HK-2 (cell line): ENCODE measurements around the gene ARSB.
"Not testable (repeated sequence)": the region's sequence is repeated elsewhere in the genome, so short reads cannot be mapped to it uniquely, and the experiment has no call there.

ENCODE experiments used
- DNase-seq: peaks from one replicate; pipeline ENCODE4 v3.0.0-alpha.2; 2018; ENCODE audit not compliant: unreplicated experiment

Gene ARSB

GRCh38 chr5:78953092-78953800 is 31.9 kb downstream of the ARSB start:
- DNase-seq: no peak

- DNase-seq: no peak
These were observed 54.4 kb downstream of the ARSB start for GRCh38 chr5:78930721-78931120.

GRCh38 chr5:78929833-78930232 is 55.3 kb downstream of the ARSB start:
- no peak for DNase-seq

GRCh38 chr5:78927657-78928282 is 57.3 kb downstream of the ARSB start:
- DNase-seq: no peak

GRCh38 chr5:78926252-78926651 is 58.9 kb downstream of the ARSB start:
- no peak for DNase-seq

GRCh38 chr5:78925129-78925876 is 59.8 kb downstream of the ARSB start:
- no peak for DNase-seq

GRCh38 chr5:78923622-78923970 is 61.5 kb downstream of the ARSB start:
- DNase-seq: no peak

GRCh38 chr5:78922879-78923621 is 62.1 kb downstream of the ARSB start:
- DNase-seq: no peak

GRCh38 chr5:78920604-78921003 is 64.5 kb downstream of the ARSB start:
- no peak for DNase-seq

- no peak for DNase-seq
These were observed 65.3 kb downstream of the ARSB start for GRCh38 chr5:78919796-78920195.

GRCh38 chr5:78916044-78916443 is 69.1 kb downstream of the ARSB start:
- no peak for DNase-seq

- no peak for DNase-seq
These were observed 69.9 kb downstream of the ARSB start for GRCh38 chr5:78915170-78915569.

GRCh38 chr5:78912811-78913210 is 72.3 kb downstream of the ARSB start:
- no peak for DNase-seq

- DNase-seq: no peak
These were observed 72.9 kb downstream of the ARSB start for GRCh38 chr5:78912085-78912771.

- DNase-seq: not testable (repeated sequence)
These were observed 75.7 kb downstream of the ARSB start for GRCh38 chr5:78909224-78909983.

- DNase-seq: no peak
These were observed 76.7 kb downstream of the ARSB start for GRCh38 chr5:78908173-78909061.

GRCh38 chr5:78907255-78907891 is 77.7 kb downstream of the ARSB start:
- DNase-seq: no peak

GRCh38 chr5:78905084-78905938 is 79.8 kb downstream of the ARSB start:
- DNase-seq: no peak
